PC-3 (cell line): ENCODE data around the gene TMOD4.

ENCODE experiments used
- EZH2phosphoT487 ChIP-seq: fragments of 300-600 bp; sonication (generic); IDR thresholded peaks from 2 replicates; pipeline ENCODE4 v1.6.1; 2018; ENCODE audit warnings: mild to moderate bottlenecking, antibody characterized with exemption, low read length, borderline replicate concordance
- TF ChIP-seq, protein P1 (sequence below): fragments of 300-600 bp; sonication (generic); conservative IDR thresholded peaks from 2 replicates; pipeline ENCODE4 v1.5.1; 2017; ENCODE audit warnings: antibody characterized with exemption, low read depth, mild to moderate bottlenecking, low read length

DNA sequence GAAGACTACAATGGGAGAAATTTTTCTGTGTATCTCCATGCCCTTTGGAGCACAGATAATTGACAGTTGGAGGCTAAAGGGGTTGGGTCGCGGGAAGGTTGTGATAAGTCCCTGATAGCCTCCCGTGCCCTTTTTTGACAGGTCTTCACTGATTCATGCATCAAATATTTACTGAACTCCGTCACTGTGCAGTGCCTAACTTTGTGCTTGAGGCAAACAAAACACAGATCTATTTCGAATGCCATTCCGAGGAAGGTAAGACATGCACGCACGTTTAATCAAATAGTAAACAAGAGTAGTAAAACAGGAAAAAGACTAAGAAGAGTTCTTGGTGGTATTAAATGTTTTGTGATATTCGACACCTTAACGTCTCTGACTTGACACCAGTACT is 22.1 kb upstream of the TMOD4 start:
- TF ChIP-seq EZH2phosphoT487: no peak
- TF ChIP-seq, protein P1, sequence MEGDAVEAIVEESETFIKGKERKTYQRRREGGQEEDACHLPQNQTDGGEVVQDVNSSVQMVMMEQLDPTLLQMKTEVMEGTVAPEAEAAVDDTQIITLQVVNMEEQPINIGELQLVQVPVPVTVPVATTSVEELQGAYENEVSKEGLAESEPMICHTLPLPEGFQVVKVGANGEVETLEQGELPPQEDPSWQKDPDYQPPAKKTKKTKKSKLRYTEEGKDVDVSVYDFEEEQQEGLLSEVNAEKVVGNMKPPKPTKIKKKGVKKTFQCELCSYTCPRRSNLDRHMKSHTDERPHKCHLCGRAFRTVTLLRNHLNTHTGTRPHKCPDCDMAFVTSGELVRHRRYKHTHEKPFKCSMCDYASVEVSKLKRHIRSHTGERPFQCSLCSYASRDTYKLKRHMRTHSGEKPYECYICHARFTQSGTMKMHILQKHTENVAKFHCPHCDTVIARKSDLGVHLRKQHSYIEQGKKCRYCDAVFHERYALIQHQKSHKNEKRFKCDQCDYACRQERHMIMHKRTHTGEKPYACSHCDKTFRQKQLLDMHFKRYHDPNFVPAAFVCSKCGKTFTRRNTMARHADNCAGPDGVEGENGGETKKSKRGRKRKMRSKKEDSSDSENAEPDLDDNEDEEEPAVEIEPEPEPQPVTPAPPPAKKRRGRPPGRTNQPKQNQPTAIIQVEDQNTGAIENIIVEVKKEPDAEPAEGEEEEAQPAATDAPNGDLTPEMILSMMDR: no peak
